ENCODE measurements around the gene BNC2.
"Not testable (repeated sequence)": the region's sequence is repeated elsewhere in the genome, so short reads cannot be mapped to it uniquely, and the experiment has no call there.

Gene BNC2

GRCh38 chr9:16884952-16885513 is 14.6 kb upstream of the BNC2 start:
- no peaks in the 10 kb centered on the region for H3K9me3 ChIP-seq
- no peak for TF ChIP-seq CTCF (IDR thresholded peaks at IDR 0.05; ENCODE audit: low read depth, low read length)
- H3K4me1 ChIP-seq: no peaks in the 10 kb centered on the region
- H3K36me3 ChIP-seq: no peaks in the 10 kb centered on the region
- no peak for DNase-seq
- H3K27me3 ChIP-seq: no peaks in the 10 kb centered on the region
- no peak overlapping the region for H3K4me3 ChIP-seq (ENCODE audit: low read depth, low read length)

GRCh38 chr9:16884373-16884772 is 13.9 kb upstream of the BNC2 start:
- no peak for TF ChIP-seq CTCF (IDR thresholded peaks at IDR 0.05; ENCODE audit: low read depth, low read length)
- Histone ChIP-seq H3K27me3 (no peaks in the 10 kb centered on the region), H3K36me3 (no peaks in the 10 kb centered on the region), H3K4me1 (no peaks in the 10 kb centered on the region), H3K9me3 (no peaks in the 10 kb centered on the region), H3K4me3 (ENCODE audit: low read depth, low read length) (no peak overlapping the region)
- DNase-seq: no peak

DNA sequence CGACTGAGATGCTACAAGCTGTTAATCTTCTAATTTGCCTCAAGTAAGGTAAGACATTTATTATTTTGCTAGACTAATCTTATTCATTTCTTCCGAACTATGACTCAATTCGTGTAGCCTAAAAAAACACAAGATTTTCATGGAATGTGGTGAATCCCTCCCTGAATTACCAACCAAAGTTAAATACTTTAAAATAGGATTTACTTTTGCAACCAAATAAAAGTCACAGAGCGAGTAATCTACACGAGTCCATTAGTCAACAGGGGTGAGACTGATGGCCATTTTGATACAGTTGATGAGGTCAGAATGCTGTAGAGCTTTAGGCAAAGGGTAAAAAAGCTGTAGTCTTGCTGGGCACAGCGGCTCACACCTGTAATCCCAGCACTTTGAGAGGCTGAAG is 13.1 kb upstream of the BNC2 start:
- DNase-seq: no peak
- H3K36me3 ChIP-seq: no peaks in the 10 kb centered on the region
- no peak overlapping the region for H3K4me3 ChIP-seq (ENCODE audit: low read depth, low read length)
- no peak for TF ChIP-seq CTCF (IDR thresholded peaks at IDR 0.05; ENCODE audit: low read depth, low read length)
- no peaks in the 10 kb centered on the region for H3K9me3 ChIP-seq
- no peaks in the 10 kb centered on the region for H3K4me1 ChIP-seq
- H3K27me3 ChIP-seq: no peaks in the 10 kb centered on the region

GRCh38 chr9:16882440-16882839 is 12.0 kb upstream of the BNC2 start:
- not testable (repeated sequence) for H3K4me1 ChIP-seq, DNase-seq

DNA sequence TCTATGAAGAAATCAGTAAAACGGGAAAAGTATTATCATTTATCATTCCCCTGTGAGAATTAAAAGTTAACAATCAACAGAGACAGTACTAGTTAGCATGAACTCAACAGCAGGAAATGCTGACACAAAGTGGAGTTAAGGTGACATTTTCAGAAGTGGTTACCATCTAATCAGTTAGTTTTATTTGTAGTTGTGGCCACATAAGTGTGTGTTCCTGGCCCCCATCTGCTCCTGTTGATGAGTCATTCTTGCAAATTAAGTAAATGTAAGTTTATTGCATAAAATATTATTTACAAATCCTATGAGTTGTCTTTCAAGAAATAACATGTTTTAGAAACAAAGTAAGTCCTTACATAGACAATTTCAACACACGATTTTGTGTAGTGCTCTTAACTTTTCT is 8.9 kb upstream of the BNC2 start:
- H3K36me3 ChIP-seq: no peaks in the 10 kb centered on the region

More at GRCh38 chr9:16882440-16882839, 12.0 kb upstream of the BNC2 start:
- not testable (repeated sequence) for H3K4me3 ChIP-seq (ENCODE audit: low read depth, low read length); H3K27me3 ChIP-seq; H3K36me3 ChIP-seq; H3K9me3 ChIP-seq

DNA sequence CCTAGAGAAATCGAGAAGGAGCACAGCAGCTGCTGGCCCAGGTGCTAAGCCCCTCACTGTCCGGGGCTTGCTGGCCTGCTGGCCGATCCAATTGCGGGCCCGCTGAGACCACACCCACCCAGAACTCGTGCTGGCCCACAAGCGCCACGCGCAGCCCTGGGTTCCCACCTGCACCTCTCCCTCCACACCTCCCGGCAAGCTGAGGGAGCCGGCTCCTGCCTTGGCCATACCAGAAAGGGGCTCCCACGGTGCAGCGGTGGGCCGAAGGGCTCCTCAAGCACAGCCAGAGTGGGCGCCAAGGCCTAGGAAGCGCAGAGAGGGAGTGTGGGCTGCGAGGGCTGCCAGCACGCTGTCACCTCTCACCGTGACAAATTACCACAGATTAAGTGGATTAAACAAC is 6.8 kb upstream of the BNC2 start:
- DNase-seq: no peak
- Histone ChIP-seq H3K4me1 (no peaks in the 10 kb centered on the region), H3K36me3 (no peaks in the 10 kb centered on the region), H3K27me3 (no peaks in the 10 kb centered on the region; the same call in 1 of the 2 replicates), H3K9me3 (no peaks in the 10 kb centered on the region), H3K4me3 (ENCODE audit: low read depth, low read length) (no peak overlapping the region)
- no peak for TF ChIP-seq CTCF (IDR thresholded peaks at IDR 0.05; ENCODE audit: low read depth, low read length)

More for the DNA sequence above, 8.9 kb upstream of the BNC2 start:
- no peak for TF ChIP-seq CTCF (IDR thresholded peaks at IDR 0.05; ENCODE audit: low read depth, low read length)
- no peak for DNase-seq
- no peaks in the 10 kb centered on the region for H3K27me3 ChIP-seq
- H3K9me3 ChIP-seq: no peaks in the 10 kb centered on the region
- no peak overlapping the region for H3K4me3 ChIP-seq (ENCODE audit: low read depth, low read length)
- H3K4me1 ChIP-seq: no peaks in the 10 kb centered on the region
